MM.1S (cell line): Measurements from ENCODE around the gene TADA2B.

Experiments
- DNase-seq: peaks from one replicate; pipeline ENCODE4 v3.0.0-alpha.2; 2015
- H2AFZ ChIP-seq: fragments of 300-600 bp; sonication (generic); 2 replicates; pipeline ENCODE4 v1.6.0; 2016; ENCODE audit warnings: antibody characterized with exemption, low read length
- H3F3A ChIP-seq: fragments of 300-600 bp; sonication (generic); 2 replicates; pipeline ENCODE4 v1.6.1; 2016; ENCODE audit warnings: mild to moderate bottlenecking, antibody characterized with exemption, low read length, moderate library complexity, mixed read lengths; ENCODE audit not compliant: insufficient read depth
- H3K27ac ChIP-seq: fragments of 300-600 bp; sonication (generic); 2 replicates; pipeline ENCODE4 v1.5.1; 2016; ENCODE audit warnings: mild to moderate bottlenecking, low read length
- H3K27me3 ChIP-seq: fragments of 300-600 bp; sonication (generic); replicated peaks from 2 replicates; pipeline ENCODE4 v1.6.0; 2016; ENCODE audit warnings: low read length; ENCODE audit not compliant: insufficient read depth
- H3K36me3 ChIP-seq: fragments of 300-600 bp; sonication (generic); replicated peaks from 2 replicates; pipeline ENCODE4 v1.6.1; 2016; ENCODE audit warnings: mild to moderate bottlenecking, low read length, mixed read lengths; ENCODE audit not compliant: insufficient read depth
- H3K4me1 ChIP-seq: fragments of 300-600 bp; sonication (generic); 2 replicates; pipeline ENCODE4 v1.6.1; 2016; ENCODE audit warnings: low read length, mixed read lengths
- H3K4me2 ChIP-seq: fragments of 300-600 bp; sonication (generic); 2 replicates; pipeline ENCODE4 v1.6.0; 2016; ENCODE audit warnings: low read depth, low read length
- H3K4me3 ChIP-seq: fragments of 300-600 bp; sonication (generic); 2 replicates; pipeline ENCODE4 v1.5.1; 2016; ENCODE audit warnings: low read length, mixed read lengths
- H3K79me2 ChIP-seq: fragments of 300-600 bp; sonication (generic); 2 replicates; pipeline ENCODE4 v1.6.1; 2016; ENCODE audit warnings: mixed run types, low read length, mixed read lengths
- H3K9ac ChIP-seq: fragments of 300-600 bp; sonication (generic); 2 replicates; pipeline ENCODE4 v1.6.1; 2016; ENCODE audit warnings: low read length, mixed read lengths
- H3K9me2 ChIP-seq: fragments of 300-600 bp; sonication (generic); replicated peaks from 2 replicates; pipeline ENCODE4 v1.6.1; 2016; ENCODE audit warnings: mild to moderate bottlenecking, low read length, mixed read lengths; ENCODE audit not compliant: insufficient read depth
- H3K9me3 ChIP-seq: fragments of 300-600 bp; sonication (generic); replicated peaks from 2 replicates; pipeline ENCODE4 v1.6.1; 2016; ENCODE audit warnings: mild to moderate bottlenecking, low read length, mixed read lengths; ENCODE audit not compliant: insufficient read depth
- H4K20me1 ChIP-seq: fragments of 300-600 bp; sonication (generic); 2 replicates; pipeline ENCODE4 v1.6.1; 2016; ENCODE audit warnings: mild to moderate bottlenecking, low read length, moderate library complexity, mixed read lengths; ENCODE audit not compliant: insufficient read depth
- EZH2 ChIP-seq: fragments of 300-600 bp; sonication (generic); optimal IDR thresholded peaks from 2 replicates; pipeline ENCODE3; 2017; ENCODE audit warnings: low read depth, mild to moderate bottlenecking, antibody characterized with exemption, low read length, mixed read lengths
- EZH2phosphoT487 ChIP-seq: fragments of 300-600 bp; sonication (generic); IDR thresholded peaks from 2 replicates; pipeline ENCODE4 v1.6.1; 2018; ENCODE audit warnings: antibody characterized with exemption, low read length
- TF ChIP-seq, protein P1 (sequence below): fragments of 300-600 bp; sonication (generic); IDR thresholded peaks from 2 replicates; pipeline ENCODE4 v1.5.1; 2016; ENCODE audit warnings: antibody characterized with exemption, low read length, mixed read lengths

The TADA2B gene

DNA sequence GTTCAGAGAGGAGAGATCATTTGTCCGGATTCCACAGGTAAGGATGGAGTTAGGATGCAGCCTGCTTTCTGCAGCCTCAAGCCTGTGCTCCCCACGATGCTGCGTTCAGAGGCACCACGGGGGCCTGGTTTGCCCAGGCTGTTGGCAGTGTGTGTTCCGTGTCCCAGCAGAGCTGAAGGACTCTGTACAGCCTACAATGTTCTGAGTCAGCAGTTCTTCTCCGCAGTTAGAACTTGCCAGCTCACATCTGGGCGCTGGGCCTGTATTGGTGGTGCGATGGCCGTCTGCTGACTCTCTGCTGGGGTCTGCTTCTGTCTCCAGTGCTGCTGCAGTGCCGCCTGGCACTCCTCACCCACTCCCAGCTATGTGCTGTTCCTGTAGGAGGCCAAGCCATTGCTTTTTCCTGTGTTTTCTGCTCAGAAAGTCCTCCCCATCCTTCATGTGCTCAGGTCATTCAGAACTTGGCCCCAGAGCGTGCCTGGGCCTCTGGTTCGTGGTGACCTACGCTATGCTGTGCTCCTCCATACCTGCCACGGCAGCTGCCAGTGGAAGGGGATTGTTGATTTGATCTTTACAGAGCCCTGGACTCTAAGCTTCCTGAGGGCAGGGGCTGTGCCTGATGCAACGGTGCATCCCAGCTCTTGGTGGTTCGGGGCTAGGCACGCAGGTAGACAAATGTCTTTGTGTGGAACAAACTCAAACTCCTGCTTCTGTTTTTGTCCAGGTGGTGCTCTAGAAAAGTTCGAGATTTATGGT, 42.6 kb upstream of the TADA2B start:
- TF ChIP-seq EZH2, result no peak
- TF ChIP-seq, protein P1, sequence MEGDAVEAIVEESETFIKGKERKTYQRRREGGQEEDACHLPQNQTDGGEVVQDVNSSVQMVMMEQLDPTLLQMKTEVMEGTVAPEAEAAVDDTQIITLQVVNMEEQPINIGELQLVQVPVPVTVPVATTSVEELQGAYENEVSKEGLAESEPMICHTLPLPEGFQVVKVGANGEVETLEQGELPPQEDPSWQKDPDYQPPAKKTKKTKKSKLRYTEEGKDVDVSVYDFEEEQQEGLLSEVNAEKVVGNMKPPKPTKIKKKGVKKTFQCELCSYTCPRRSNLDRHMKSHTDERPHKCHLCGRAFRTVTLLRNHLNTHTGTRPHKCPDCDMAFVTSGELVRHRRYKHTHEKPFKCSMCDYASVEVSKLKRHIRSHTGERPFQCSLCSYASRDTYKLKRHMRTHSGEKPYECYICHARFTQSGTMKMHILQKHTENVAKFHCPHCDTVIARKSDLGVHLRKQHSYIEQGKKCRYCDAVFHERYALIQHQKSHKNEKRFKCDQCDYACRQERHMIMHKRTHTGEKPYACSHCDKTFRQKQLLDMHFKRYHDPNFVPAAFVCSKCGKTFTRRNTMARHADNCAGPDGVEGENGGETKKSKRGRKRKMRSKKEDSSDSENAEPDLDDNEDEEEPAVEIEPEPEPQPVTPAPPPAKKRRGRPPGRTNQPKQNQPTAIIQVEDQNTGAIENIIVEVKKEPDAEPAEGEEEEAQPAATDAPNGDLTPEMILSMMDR, result no peak
- TF ChIP-seq EZH2phosphoT487, result no peak
- DNase-seq, result no peak
- Histone ChIP-seq H3K9me2 (no peaks in the 10 kb centered on the region), H3K27me3 (no peaks in the 10 kb centered on the region), H3K4me1 (no peaks in the 10 kb centered on the region), H3K4me2 (no peak overlapping the region), H3K79me2 (peaks cover 82% of the 10 kb centered on the region), H3K9me3 (no peaks in the 10 kb centered on the region), H3K36me3 (peaks cover 33% of the 10 kb centered on the region), H3F3A (no peaks in the 10 kb centered on the region), H3K9ac (no peak overlapping the region), H3K27ac (no peak overlapping the region), H4K20me1 (peaks cover 4% of the 10 kb centered on the region), H3K4me3 (no peak overlapping the region), H2AFZ (no peak overlapping the region)

DNA sequence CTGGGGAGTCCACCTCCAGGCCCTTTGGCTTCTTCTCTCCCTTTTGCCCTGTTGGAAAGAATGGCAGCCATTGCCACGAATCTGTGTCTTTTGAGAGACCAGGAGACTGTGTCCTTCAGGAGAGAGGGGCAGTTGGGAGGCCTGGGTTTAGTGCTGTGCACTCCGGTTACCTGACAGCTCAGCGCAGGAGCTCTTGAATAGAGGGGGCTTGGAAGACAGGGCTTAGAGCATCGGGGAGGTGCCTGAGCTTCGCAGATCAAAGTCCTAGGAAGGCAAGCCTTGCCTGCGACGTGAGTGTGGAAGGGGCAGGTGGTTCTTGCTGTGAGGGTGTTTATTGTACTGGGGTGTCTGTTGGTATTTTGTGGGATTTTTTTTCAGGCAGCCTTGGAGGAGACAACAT, 41.9 kb upstream of the TADA2B start:
- Histone ChIP-seq H3K36me3 (peaks cover 29% of the 10 kb centered on the region), H3K79me2 (peaks cover 82% of the 10 kb centered on the region), H3K27me3 (no peaks in the 10 kb centered on the region), H3K9me2 (no peaks in the 10 kb centered on the region), H3K4me1 (peaks cover under 1% of the 10 kb centered on the region; the same call in 1 of the 2 replicates), H3K9me3 (no peaks in the 10 kb centered on the region), H3K9ac (no peak overlapping the region), H4K20me1 (peaks cover 4% of the 10 kb centered on the region), H2AFZ (no peak overlapping the region), H3F3A (no peaks in the 10 kb centered on the region), H3K4me3 (no peak overlapping the region), H3K4me2 (no peak overlapping the region), H3K27ac (no peak overlapping the region)
- DNase-seq, result no peak
- TF ChIP-seq EZH2 (no peak), EZH2phosphoT487 (no peak)
- TF ChIP-seq, protein P1, result no peak

DNA sequence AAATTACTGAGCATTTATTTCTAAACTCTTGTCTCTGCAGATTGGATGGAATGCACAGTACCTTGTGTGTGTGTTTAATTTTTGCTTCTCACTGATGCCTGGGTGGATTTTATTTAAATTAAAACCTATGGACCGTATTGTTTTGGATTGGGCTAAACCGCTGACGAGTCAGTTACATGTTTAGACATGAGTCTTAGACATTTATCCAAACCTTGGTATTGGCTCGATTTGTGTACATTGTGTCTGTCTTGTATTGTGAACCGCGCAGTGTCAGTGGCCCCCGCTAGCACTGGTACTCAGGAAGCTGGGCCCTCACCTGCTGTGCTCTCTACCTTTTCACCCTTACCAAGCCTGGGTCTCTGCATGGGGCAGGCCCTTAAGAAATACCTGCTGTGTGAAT, 40.8 kb upstream of the TADA2B start:
- Histone ChIP-seq H3K4me2 (no peak overlapping the region), H3K36me3 (peaks cover 22% of the 10 kb centered on the region), H2AFZ (no peak overlapping the region), H4K20me1 (peaks cover 4% of the 10 kb centered on the region), H3K9ac (no peak overlapping the region), H3K4me1 (peaks cover 5% of the 10 kb centered on the region), H3K4me3 (no peak overlapping the region), H3K27ac (no peak overlapping the region), H3K27me3 (no peaks in the 10 kb centered on the region), H3K9me2 (no peaks in the 10 kb centered on the region), H3K9me3 (no peaks in the 10 kb centered on the region), H3K79me2 (peaks cover 78% of the 10 kb centered on the region), H3F3A (peaks cover under 1% of the 10 kb centered on the region; the same call in 1 of the 2 replicates)
- TF ChIP-seq, protein P1, result no peak
- DNase-seq, result no peak
